ENCODE measurements around the gene LHPP. TPM values are rescaled to one million over a fixed set of nuclear protein-coding genes. Genes with fewer than 3 reads are reported as not detected.

LHPP gene, protein sequence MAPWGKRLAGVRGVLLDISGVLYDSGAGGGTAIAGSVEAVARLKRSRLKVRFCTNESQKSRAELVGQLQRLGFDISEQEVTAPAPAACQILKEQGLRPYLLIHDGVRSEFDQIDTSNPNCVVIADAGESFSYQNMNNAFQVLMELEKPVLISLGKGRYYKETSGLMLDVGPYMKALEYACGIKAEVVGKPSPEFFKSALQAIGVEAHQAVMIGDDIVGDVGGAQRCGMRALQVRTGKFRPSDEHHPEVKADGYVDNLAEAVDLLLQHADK
- 23.3 and 24.5 TPM in 2 replicates for total RNA-seq (ENCODE audit: low replicate concordance)

DNA sequence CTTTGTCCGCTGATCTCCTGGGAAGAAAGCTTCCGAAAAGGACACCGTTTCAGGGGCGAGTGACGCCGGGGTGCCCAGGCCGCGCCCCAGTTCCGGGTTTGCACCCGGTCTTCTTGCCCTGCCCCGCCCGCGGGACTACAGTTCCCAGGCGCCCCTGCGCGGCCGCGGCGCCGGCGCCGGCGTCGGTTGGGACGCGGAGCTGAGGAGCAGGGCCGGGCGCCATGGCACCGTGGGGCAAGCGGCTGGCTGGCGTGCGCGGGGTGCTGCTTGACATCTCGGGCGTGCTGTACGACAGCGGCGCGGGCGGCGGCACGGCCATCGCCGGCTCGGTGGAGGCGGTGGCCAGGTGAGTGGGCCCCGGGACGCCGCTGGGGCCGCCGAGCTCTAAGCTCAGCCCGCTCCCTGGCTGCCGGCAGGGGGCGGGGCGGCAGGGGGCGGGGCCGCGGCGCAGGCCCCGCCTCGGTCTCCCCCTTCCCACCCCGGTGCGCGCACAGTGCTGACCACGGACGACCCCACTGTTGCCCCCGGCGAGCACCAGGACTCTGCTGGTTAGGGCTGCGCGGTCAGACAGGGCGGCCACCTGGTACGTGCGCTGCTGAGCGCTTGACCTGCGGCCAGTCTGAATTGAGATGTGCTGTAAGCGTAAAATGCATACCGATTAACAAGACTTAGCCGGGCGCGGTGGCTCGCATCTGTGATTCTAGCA is at the start of gene LHPP:
LHPP (plus strand) TSS at position 182 of the 706 bp plus-strand sequence; CDS start at position 222, 40 bp downstream.
- H3K27me3 Mint-ChIP-seq (ENCODE audit: insufficient read depth, low read depth): peaks cover 15% of the 10 kb centered on the region
- Histone ChIP-seq H3K27ac (no peak within 1 kb of the TSS), H3F3A (ENCODE audit: low read depth) (no peaks in the 10 kb centered on the region), H4K20me1 (ENCODE audit: low read depth) (peaks cover 6% of the 10 kb centered on the region), H3K4me2 (peak within 1 kb of the TSS; percentile 75), H3K9me3 (ENCODE audit: low read depth) (no peaks in the 10 kb centered on the region), H3K4me3 (peak within 1 kb of the TSS; percentile 97), H3K4me1 (peaks cover 2% of the 10 kb centered on the region), H3K27me3 (peaks cover 28% of the 10 kb centered on the region), H3K36me3 (no peaks in the 10 kb centered on the region), H3K9ac (no peak within 1 kb of the TSS), H2AFZ (replicated peaks) (peak within 1 kb of the TSS; percentile 99), H3K79me2 (ENCODE audit: low read depth) (peaks cover 8% of the 10 kb centered on the region)
- no peaks in the 10 kb centered on the region for H3K9me3 Mint-ChIP-seq
- H3K4me1 Mint-ChIP-seq: peaks cover 28% of the 10 kb centered on the region
- H3K27ac Mint-ChIP-seq: peak within 1 kb of the TSS; percentile 88
- peak; percentile 85 for DNase-seq (ENCODE audit: low spot score)
- TF ChIP-seq CTCF (IDR thresholded peaks at IDR 0.05) (peak; percentile 54), EZH2 (IDR thresholded peaks at IDR 0.05) (no peak)
- no peaks in the 10 kb centered on the region for H3K36me3 Mint-ChIP-seq
- peak within 1 kb of the TSS; percentile 90 for H3K4me3 Mint-ChIP-seq

DNA sequence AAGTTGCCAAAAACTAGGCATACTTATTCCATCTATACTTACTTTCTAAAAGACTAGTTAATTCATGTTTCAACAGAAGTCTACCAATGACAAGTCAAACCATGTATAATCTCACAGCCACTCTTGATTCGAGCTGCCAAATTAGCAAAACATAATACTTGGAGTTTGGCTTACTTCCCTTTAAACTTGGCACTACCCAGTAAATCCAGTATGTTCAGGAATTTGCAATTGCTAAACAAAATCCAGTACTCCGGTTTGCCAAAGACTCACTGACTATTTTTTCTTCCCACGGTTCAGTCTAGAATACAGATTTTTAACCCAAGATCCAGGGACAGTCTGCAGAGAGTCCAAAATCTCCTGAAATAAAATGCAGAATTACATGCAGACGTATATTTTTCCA is 47.5 kb upstream of the LHPP start:
- no peak overlapping the region for H3K9ac ChIP-seq
- H3K79me2 ChIP-seq (ENCODE audit: low read depth): peaks cover 13% of the 10 kb centered on the region
- TF ChIP-seq CTCF (IDR thresholded peaks at IDR 0.05) (no peak), EZH2 (IDR thresholded peaks at IDR 0.05) (no peak), EZH2phosphoT487 (IDR thresholded peaks at IDR 0.05) (no peak)
- Mint-ChIP-seq H3K27ac (no peak overlapping the region), H3K4me3 (no peak overlapping the region), H3K36me3 (peaks cover 5% of the 10 kb centered on the region), H3K9me3 (no peaks in the 10 kb centered on the region), H3K27me3 (ENCODE audit: insufficient read depth, low read depth) (peaks cover 7% of the 10 kb centered on the region), H3K4me1 (peaks cover 7% of the 10 kb centered on the region)
- no peak overlapping the region for H3K27ac ChIP-seq
- no peak overlapping the region for H3K4me3 ChIP-seq
- H3K36me3 ChIP-seq: no peaks in the 10 kb centered on the region
- no peak overlapping the region for H2AFZ ChIP-seq (replicated peaks)
- H3K9me3 ChIP-seq (ENCODE audit: low read depth): no peaks in the 10 kb centered on the region
- peaks cover 7% of the 10 kb centered on the region for H3K27me3 ChIP-seq
- peaks cover under 1% of the 10 kb centered on the region for H3F3A ChIP-seq (ENCODE audit: low read depth)
- peaks cover 7% of the 10 kb centered on the region for H3K4me1 ChIP-seq
- no peak for DNase-seq (ENCODE audit: low spot score)
- H4K20me1 ChIP-seq (ENCODE audit: low read depth): peaks cover 12% of the 10 kb centered on the region
- H3K4me2 ChIP-seq: no peak overlapping the region

DNA sequence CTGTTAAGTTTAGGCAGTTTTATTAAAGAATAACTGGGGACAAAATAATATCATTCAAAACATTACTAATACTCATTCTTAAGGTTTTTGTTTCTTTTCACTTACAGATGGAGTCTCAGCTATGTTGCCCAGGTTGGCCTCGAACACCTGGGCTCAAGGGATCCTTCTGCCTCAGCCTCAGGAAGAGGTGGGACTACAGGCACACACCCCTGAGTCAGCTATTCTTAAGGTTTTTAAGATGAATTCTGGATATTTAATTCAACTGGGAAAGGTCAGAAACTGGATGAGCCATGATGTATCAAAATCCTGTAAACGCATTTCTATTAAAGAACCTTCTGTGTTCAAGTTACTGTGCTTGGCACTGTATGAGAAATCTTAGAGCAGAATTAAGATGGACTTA is 46.4 kb upstream of the LHPP start:
- peaks cover 13% of the 10 kb centered on the region for H3K79me2 ChIP-seq (ENCODE audit: low read depth)
- Mint-ChIP-seq H3K36me3 (peaks cover 5% of the 10 kb centered on the region), H3K27ac (no peak overlapping the region), H3K9me3 (no peaks in the 10 kb centered on the region), H3K4me1 (peaks cover 9% of the 10 kb centered on the region), H3K27me3 (ENCODE audit: insufficient read depth, low read depth) (peaks cover 11% of the 10 kb centered on the region), H3K4me3 (no peak overlapping the region)
- H3K27ac ChIP-seq: no peak overlapping the region
- peaks cover 4% of the 10 kb centered on the region for H3F3A ChIP-seq (ENCODE audit: low read depth)
- H3K9ac ChIP-seq: no peak overlapping the region
- TF ChIP-seq EZH2phosphoT487 (IDR thresholded peaks at IDR 0.05) (no peak), EZH2 (IDR thresholded peaks at IDR 0.05) (no peak), CTCF (IDR thresholded peaks at IDR 0.05) (no peak)
- no peaks in the 10 kb centered on the region for H3K9me3 ChIP-seq (ENCODE audit: low read depth)
- H3K36me3 ChIP-seq: no peaks in the 10 kb centered on the region
- peaks cover 18% of the 10 kb centered on the region for H3K27me3 ChIP-seq
- H3K4me3 ChIP-seq: no peak overlapping the region
- H3K4me1 ChIP-seq: peaks cover 7% of the 10 kb centered on the region
- H3K4me2 ChIP-seq: no peak overlapping the region
- no peak overlapping the region for H2AFZ ChIP-seq (replicated peaks)
- no peak for DNase-seq (ENCODE audit: low spot score)
- H4K20me1 ChIP-seq (ENCODE audit: low read depth): peaks cover 12% of the 10 kb centered on the region

Data from neural progenitor cell (in vitro differentiated cells).